ENCODE data around the gene GALNT13. TPM values are rescaled to one million over a fixed set of nuclear protein-coding genes. Genes with fewer than 3 reads are reported as not detected.

GALNT13 gene
- total RNA-seq, result not detected

DNA sequence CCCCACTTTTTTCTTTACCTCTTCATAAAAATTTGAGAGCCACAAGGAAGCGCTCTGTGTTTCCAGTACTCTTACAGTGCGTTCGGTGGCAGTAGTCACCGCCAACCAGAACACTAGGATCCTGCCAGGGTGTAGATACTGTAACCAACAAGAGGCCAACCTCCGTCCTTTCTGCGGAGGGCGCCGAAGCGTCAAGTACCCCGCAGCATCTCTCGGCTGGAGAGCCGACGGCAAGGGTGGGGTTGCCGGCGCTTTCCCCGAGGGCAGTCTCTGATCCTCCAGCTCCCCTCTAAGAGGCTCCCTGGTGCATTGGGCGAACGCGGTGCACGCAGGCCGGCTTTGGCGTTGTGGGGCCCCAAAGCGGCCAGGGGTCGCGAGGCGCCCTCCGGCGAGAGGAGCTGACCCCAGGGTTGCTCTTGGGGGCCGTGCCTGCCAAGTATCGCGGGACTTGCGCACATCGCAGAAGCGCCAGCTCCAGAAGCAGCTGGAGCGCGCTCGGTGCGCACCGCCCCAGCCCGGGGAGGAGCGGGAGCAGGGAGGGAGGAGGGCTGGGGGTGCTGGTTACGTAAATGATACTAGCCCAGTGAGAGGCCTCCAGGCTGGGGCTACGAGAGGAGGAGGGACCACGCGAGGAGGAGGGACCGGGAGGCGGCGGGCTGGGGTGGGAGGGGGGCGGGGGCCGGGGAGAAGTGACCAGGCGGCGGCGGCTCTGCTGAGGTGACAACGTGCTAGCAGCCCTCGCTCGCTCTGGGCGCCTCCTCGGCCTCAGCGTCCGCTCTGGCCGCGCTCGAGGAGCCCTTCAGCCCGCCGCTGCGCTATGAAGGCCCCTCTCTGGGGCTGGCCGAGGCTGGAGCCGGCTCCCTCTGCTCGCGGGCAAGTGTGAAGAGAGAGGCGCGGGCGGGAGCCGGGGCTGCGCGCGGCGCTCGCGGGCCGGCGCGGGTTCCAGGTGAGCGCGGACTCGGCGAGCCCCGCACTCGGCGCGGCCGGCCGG is at the start of gene GALNT13:
Gene GALNT13, plus strand, starts transcription at position 692 of the 991 bp plus-strand sequence.
- POLR2A ChIA-PET, result no interaction called here
- CTCF ChIA-PET, result no interaction called here

- POLR2A ChIA-PET, result no interaction called here
Measured at GRCh38 chr2:153823880-153824279, 47.8 kb upstream of the GALNT13 start.

DNA sequence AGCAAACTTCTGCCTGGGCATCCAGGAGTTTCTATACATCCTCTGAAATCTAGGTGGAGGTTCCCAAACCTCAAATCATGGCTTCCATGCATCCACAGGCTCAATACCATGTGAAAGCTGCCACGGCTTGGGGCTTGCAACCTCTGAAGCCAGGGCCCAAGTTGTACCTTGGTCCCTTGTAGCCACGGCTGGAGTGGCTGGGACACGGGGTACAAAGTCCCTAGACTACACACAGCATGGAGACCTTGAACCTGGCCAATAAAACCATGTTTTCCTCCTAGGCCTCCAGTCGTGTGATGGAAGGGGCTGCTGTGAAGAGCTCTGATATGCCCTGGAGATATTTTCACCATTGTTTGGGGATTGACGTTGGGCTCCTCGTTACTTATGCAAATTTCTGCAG is 43.4 kb upstream of the GALNT13 start:
- CTCF ChIA-PET, result no interaction called here
- POLR2A ChIA-PET, result no interaction called here

More at GRCh38 chr2:153823880-153824279, 47.8 kb upstream of the GALNT13 start:
- CTCF ChIA-PET, result no interaction called here

DNA sequence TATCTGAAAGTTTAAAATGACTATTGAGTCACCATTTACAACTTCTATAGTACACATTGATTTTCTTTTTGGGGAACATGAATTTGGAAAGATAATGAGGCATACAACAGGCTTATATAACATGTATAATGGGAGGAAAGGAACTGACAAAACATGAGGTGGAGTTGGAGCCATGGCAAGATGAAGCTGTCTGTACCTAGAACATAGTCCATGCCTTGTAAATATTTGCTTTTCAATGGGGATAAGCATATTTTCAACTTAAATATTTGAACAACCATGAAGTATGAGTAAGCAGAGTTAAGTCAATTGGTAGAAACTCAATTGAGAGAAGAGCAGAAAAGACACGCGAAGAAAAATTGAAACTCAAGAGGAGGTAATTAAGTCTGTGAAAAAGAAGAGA is 37.1 kb upstream of the GALNT13 start:
- POLR2A ChIA-PET, result no interaction called here

GRCh38 chr2:153858250-153858649 is 13.5 kb upstream of the GALNT13 start:
- POLR2A ChIA-PET, result no interaction called here
- CTCF ChIA-PET, result no interaction called here

More for the DNA sequence above, 37.1 kb upstream of the GALNT13 start:
- CTCF ChIA-PET, result no interaction called here

- POLR2A ChIA-PET, result no interaction called here
- CTCF ChIA-PET, result no interaction called here
Measured at GRCh38 chr2:153864022-153864421, 7.7 kb upstream of the GALNT13 start.

GRCh38 chr2:153866595-153866994 is 5.1 kb upstream of the GALNT13 start:
- POLR2A ChIA-PET, result no interaction called here
- CTCF ChIA-PET, result no interaction called here

- ChIA-PET POLR2A (no interaction called here), CTCF (no interaction called here)
Measured at GRCh38 chr2:153870308-153870707, 1.4 kb upstream of the GALNT13 start.

DNA sequence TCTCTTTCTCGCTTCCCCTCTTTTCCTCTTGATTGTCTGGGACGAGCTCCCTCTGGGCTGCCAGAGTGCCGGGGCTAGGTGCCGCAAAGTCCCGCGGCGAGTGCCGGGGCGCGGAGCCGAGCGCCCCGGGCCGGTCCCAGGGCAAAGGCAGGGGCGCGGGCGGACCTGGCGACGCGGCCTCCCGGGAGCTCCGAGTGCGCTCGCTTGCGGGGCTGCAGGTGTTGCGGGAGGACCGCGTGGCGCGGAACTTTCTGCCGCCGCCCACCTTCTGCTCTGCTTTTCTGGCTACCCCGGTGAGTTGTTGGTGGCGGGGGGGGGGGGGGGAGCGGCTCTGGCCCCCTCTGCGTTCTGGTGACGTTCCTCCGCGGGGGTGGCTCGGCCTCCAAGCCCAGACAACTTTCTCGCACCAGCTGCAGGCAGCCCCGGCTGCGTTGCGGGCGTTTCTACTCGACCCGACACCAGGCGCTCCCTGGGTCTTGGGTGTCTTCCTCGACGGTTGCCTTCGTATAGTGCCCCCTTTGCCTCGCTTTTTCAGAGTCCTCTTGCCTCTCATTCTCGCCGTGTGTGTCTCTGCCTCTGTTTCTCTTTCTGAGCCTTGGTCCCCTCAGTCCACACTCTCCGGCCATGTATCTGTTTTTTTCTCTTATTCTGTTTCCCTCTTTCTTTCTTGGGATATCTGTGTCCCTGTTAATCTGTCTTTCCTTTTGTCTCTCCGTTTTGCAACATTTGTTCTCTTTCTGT is 759 bp downstream of the GALNT13 start:
- ChIA-PET CTCF (no interaction called here), POLR2A (no interaction called here)

GRCh38 chr2:153873052-153874048 is 1.6 kb downstream of the GALNT13 start:
- ChIA-PET CTCF (no interaction called here), POLR2A (no interaction called here)

- CTCF ChIA-PET, result no interaction called here
- POLR2A ChIA-PET, result no interaction called here
Measured at GRCh38 chr2:153875801-153876466, 4.2 kb downstream of the GALNT13 start.

- ChIA-PET POLR2A (no interaction called here), CTCF (no interaction called here)
Measured at GRCh38 chr2:153880926-153881325, 9.2 kb downstream of the GALNT13 start.

GRCh38 chr2:153886833-153887232 is 15.1 kb downstream of the GALNT13 start:
- CTCF ChIA-PET, result no interaction called here
- POLR2A ChIA-PET, result no interaction called here

DNA sequence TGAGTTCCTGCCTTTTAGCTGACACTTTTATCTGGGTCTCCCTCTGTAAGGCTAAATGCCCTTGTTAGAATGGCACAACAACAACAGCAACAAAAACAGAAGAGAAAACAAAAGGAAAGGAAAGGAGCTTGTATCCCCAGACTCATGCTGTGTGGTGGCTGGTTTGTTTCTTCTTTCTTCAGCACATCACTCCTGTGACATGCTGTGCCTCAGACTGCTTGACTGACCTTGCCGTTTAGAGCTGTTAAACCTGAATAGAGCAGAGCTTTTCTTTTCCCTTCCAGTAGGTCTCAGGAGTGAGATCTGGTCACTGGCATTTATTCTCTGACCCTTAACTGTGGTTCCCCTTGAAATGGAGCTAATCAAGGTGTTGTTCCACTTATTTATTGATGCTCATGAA is 18.9 kb downstream of the GALNT13 start:
- POLR2A ChIA-PET, result no interaction called here
- CTCF ChIA-PET, result no interaction called here

- CTCF ChIA-PET, result no interaction called here
- POLR2A ChIA-PET, result no interaction called here
Measured at GRCh38 chr2:153891051-153891450, 19.3 kb downstream of the GALNT13 start.

- CTCF ChIA-PET, result no interaction called here
Measured at GRCh38 chr2:153912798-153913396, 41.2 kb downstream of the GALNT13 start.

GRCh38 chr2:153917570-153917969 is 45.8 kb downstream of the GALNT13 start:
- ChIA-PET POLR2A (no interaction called here), CTCF (no interaction called here)

More at GRCh38 chr2:153912798-153913396, 41.2 kb downstream of the GALNT13 start:
- POLR2A ChIA-PET, result no interaction called here

GRCh38 chr2:153935511-153935910 is 63.8 kb downstream of the GALNT13 start:
- POLR2A ChIA-PET, result no interaction called here
- CTCF ChIA-PET, result no interaction called here

GRCh38 chr2:153939124-153939796 is 67.5 kb downstream of the GALNT13 start:
- ChIA-PET POLR2A (no interaction called here), CTCF (no interaction called here)
